RCC 7860 (cell line): Measurements from ENCODE around the gene OR51Q1.

Experiments
- DNase-seq: peaks from one replicate; pipeline ENCODE4 v3.0.0-alpha.2; 2015; ENCODE audit warnings: low spot score
- FAIRE-seq: peaks from 2 replicates; lab custom pipeline; 2012; peaks lifted over from hg19 to GRCh38; lab: Jason Lieb, UNC

The OR51Q1 gene

GRCh38 chr11:5421811-5422210, at the start of gene OR51Q1:
Gene OR51Q1, plus strand, starts transcription at chr11:5422111. Its CDS starts 90 bp downstream, at chr11:5422201.
- DNase-seq (no peak), FAIRE-seq (no peak)

- DNase-seq (peak; percentile 22), FAIRE-seq (no peak)
These were observed 41.1 kb upstream of the OR51Q1 start for GRCh38 chr11:5380740-5381342.

GRCh38 chr11:5383576-5383975, 38.3 kb upstream of the OR51Q1 start, which contains the start of gene OR51M1:
Gene OR51M1, plus strand, starts transcription at chr11:5383812. Its CDS starts 5,587 bp downstream, at chr11:5389399.
- no peak for DNase-seq
- FAIRE-seq: no peak

GRCh38 chr11:5384335-5384734, 37.6 kb upstream of the OR51Q1 start:
- FAIRE-seq: no peak
- DNase-seq: no peak

- FAIRE-seq (no peak), DNase-seq (no peak)
These were observed 31.7 kb upstream of the OR51Q1 start for GRCh38 chr11:5390210-5390609.

- FAIRE-seq (no peak), DNase-seq (no peak)
These were observed 27.8 kb upstream of the OR51Q1 start for GRCh38 chr11:5394091-5394490.

GRCh38 chr11:5398936-5399335, 23.0 kb upstream of the OR51Q1 start:
- FAIRE-seq (no peak), DNase-seq (no peak)

- FAIRE-seq: no peak
These were observed 16.7 kb upstream of the OR51Q1 start for GRCh38 chr11:5405173-5405572.

GRCh38 chr11:5420993-5421392, 918 bp upstream of the OR51Q1 start:
- DNase-seq (no peak), FAIRE-seq (no peak)

More at GRCh38 chr11:5405173-5405572, 16.7 kb upstream of the OR51Q1 start:
- DNase-seq: no peak

- DNase-seq (no peak), FAIRE-seq (no peak)
These were observed 1.2 kb downstream of the OR51Q1 start for GRCh38 chr11:5423131-5423530.

- FAIRE-seq: no peak
- DNase-seq: no peak
These were observed 19.5 kb downstream of the OR51Q1 start, which contains the start of gene OR51I1 for GRCh38 chr11:5441414-5441813. Gene OR51I1, minus strand, starts transcription at chr11:5441514. Its CDS starts 0 bp downstream, at chr11:5441514.

- no peak for DNase-seq
- no peak for FAIRE-seq
These were observed 22.0 kb downstream of the OR51Q1 start for GRCh38 chr11:5443835-5444393.

GRCh38 chr11:5449023-5449422, 27.1 kb downstream of the OR51Q1 start, which contains the start of gene OR51I2:
Gene OR51I2, plus strand, starts transcription at chr11:5449323. Its CDS starts 4,166 bp downstream, at chr11:5453489.
- FAIRE-seq: no peak

GRCh38 chr11:5449432-5449831, 27.5 kb downstream of the OR51Q1 start:
- FAIRE-seq: no peak
- DNase-seq: no peak

More at GRCh38 chr11:5449023-5449422, 27.1 kb downstream of the OR51Q1 start, which contains the start of gene OR51I2:
- DNase-seq: no peak

- FAIRE-seq: no peak
- DNase-seq: no peak
These were observed 39.2 kb downstream of the OR51Q1 start for GRCh38 chr11:5460983-5461621.

- no peak for DNase-seq
- no peak for FAIRE-seq
These were observed 45.6 kb downstream of the OR51Q1 start for GRCh38 chr11:5467527-5467926.
